Measurements from ENCODE around the gene UFD1.

Gene UFD1

DNA sequence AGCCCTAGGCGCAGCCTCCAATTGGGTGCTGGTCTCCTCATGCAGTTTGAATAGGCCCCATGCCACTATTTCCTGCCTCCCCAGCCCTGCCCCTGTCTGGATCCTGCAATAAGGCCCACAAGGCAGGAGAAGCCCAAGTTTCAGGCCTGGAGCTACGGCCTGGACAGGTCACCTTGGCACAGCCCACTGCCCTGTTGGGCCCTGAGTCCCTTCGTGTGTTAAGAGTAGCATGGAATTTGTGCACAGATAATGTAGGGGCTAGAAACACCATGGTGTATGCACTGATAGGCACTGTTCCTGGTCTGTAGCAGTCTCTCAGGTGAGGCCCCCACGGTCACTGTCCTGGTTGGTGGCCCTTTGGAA is 20.9 kb upstream of the UFD1 start:
- H3K27me3 ChIP-seq (ENCODE audit: control insufficient read depth, insufficient read depth, low read length), result no peaks in the 10 kb centered on the region
- H3K9me3 ChIP-seq (ENCODE audit: control insufficient read depth, low read length), result no peaks in the 10 kb centered on the region
- no peak overlapping the region for H3K9ac ChIP-seq (ENCODE audit: low read length)
- no peak overlapping the region for H3K4me3 ChIP-seq (ENCODE audit: low read length)
- no peaks in the 10 kb centered on the region for H3K4me1 ChIP-seq (ENCODE audit: control insufficient read depth, insufficient read depth, low read length)
- no peaks in the 10 kb centered on the region for H3K36me3 ChIP-seq (ENCODE audit: control insufficient read depth, insufficient read depth, low read length)

DNA sequence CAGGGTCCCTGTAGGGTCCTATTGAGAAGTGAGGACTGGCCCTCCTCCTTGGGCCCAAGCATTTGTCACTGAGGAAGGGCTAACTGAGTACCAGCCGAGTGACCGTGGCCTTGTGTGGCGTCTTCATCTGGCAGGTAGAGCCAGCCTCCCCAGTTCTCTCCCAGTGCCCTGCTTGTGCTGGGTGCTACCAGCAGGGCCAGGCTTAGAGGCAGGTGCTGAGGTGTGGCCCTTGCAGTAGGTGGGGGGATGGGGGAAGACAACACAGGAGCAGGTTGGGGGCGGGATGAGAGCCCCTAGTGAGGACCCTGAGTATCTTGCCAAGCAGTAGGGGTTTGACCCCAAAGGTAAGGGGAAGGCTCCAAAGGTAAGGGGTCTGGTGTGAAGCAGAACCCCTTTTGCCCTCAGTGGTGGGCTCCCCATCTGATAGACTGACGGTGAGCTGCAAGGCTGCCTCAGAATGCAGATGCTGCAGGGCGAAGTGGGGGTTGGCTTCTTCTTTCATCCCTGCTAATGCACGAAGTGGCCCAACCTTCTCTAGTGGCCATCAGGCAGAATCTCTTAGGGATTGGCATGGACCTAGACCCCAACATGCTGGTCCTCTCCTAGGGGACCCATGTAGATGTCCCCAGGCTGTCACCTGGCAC is 20.4 kb upstream of the UFD1 start:
- H3K36me3 ChIP-seq (ENCODE audit: control insufficient read depth, insufficient read depth, low read length), result no peaks in the 10 kb centered on the region

DNA sequence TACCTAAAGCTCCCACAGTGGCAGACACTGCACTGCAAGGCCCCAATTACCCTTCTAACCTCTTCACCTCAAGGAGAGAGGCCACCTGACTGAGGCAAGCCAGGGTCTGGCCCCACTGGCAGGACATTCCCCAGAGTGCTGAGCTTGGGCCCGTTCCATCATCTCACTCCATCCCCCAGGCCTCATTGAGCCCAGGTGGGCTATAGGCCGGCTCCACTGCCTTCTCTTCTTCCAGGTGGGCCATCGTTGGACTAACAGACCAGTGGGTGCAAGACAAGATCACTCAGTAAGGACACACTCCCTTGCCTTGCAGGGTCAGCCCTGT is 19.8 kb upstream of the UFD1 start:
- no peak overlapping the region for H3K9ac ChIP-seq (ENCODE audit: low read length)
- H3K4me1 ChIP-seq (ENCODE audit: control insufficient read depth, insufficient read depth, low read length), result no peaks in the 10 kb centered on the region
- H3K36me3 ChIP-seq (ENCODE audit: control insufficient read depth, insufficient read depth, low read length), result no peaks in the 10 kb centered on the region

More for the DNA sequence above, 20.4 kb upstream of the UFD1 start:
- H3K9me3 ChIP-seq (ENCODE audit: control insufficient read depth, low read length), result no peaks in the 10 kb centered on the region
- H3K9ac ChIP-seq (ENCODE audit: low read length), result no peak overlapping the region
- no peak overlapping the region for H3K4me3 ChIP-seq (ENCODE audit: low read length)
- no peaks in the 10 kb centered on the region for H3K27me3 ChIP-seq (ENCODE audit: control insufficient read depth, insufficient read depth, low read length)
- H3K4me1 ChIP-seq (ENCODE audit: control insufficient read depth, insufficient read depth, low read length), result no peaks in the 10 kb centered on the region

DNA sequence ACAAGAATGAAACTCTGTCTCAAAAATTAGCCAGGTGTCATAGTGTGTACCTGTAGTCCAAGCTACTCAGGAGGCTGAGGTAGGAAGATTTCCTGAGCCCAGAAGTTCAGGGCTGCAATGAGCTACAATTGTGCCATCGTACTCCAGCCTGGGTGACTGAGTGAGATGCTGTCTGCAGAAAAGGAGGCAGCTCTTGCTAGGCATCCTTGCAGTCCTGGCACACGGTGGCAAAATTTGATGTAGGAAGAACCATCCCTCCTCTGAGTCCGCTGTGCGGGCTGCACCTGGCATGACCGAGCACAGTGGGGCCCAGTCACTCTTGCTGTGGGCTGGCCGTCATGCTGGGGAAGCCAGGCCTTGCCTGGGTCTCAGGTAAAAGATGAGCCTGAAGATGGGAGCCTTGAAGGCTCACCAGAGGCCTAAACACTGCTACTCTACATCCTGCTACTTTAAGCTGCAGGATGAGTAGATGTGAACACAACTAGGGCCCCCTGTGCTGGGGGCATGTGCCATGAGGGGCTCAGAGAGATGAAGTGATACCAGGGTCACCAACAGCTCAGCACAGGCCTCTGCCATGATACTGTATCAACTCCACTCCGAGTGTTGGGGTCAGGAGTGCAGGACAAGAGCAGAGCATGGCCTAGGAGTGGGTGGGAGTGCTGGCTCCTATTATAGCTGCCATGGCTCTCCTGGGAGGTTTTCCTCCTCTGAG is 19.3 kb upstream of the UFD1 start:
- H3K9me3 ChIP-seq (ENCODE audit: control insufficient read depth, low read length), result no peaks in the 10 kb centered on the region
- no peaks in the 10 kb centered on the region for H3K27me3 ChIP-seq (ENCODE audit: control insufficient read depth, insufficient read depth, low read length)
- H3K4me3 ChIP-seq (ENCODE audit: low read length), result no peak overlapping the region
- no peak overlapping the region for H3K9ac ChIP-seq (ENCODE audit: low read length)
- H3K4me1 ChIP-seq (ENCODE audit: control insufficient read depth, insufficient read depth, low read length), result no peaks in the 10 kb centered on the region
- H3K36me3 ChIP-seq (ENCODE audit: control insufficient read depth, insufficient read depth, low read length), result no peaks in the 10 kb centered on the region

More for the DNA sequence above, 19.8 kb upstream of the UFD1 start:
- Histone ChIP-seq H3K4me3 (ENCODE audit: low read length) (no peak overlapping the region), H3K9me3 (ENCODE audit: control insufficient read depth, low read length) (no peaks in the 10 kb centered on the region), H3K27me3 (ENCODE audit: control insufficient read depth, insufficient read depth, low read length) (no peaks in the 10 kb centered on the region)

DNA sequence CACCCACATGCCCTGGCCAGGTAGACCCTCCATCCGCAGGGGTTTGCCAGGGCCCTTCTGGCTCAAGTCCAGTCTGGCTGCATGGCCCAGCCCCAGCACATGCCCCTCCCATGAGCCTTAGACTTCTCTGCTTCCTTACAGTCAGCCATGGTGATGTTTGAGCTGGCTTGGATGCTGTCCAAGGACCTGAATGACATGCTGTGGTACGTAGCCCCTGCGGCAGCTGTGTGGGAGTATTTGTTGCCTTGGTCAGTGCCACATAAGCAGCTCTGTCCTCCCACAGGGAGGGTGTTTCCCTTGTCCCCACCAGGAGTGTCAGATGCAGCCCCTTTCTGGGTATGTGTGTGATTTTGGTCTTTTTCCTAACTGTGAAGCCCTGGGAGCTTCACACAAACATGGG is 18.3 kb upstream of the UFD1 start:
- Histone ChIP-seq H3K9ac (ENCODE audit: low read length) (no peak overlapping the region), H3K27me3 (ENCODE audit: control insufficient read depth, insufficient read depth, low read length) (no peaks in the 10 kb centered on the region), H3K9me3 (ENCODE audit: control insufficient read depth, low read length) (no peaks in the 10 kb centered on the region), H3K4me1 (ENCODE audit: control insufficient read depth, insufficient read depth, low read length) (no peaks in the 10 kb centered on the region), H3K4me3 (ENCODE audit: low read length) (no peak overlapping the region), H3K36me3 (ENCODE audit: control insufficient read depth, insufficient read depth, low read length) (no peaks in the 10 kb centered on the region)

DNA sequence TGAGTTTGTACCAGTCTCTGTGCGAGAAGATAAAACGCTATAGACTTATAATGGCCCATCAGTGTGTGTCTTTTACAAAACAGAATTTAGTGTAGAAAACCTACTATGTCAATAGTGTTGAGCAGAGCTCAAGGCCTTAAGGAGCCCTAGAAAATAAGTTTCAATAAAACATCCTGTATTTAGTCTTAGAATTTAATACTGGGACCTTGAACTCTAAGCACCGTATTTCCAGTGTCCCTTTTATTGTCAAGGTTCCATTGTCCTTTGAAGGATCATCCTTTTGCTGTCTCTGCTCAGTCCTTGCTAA is 17.3 kb upstream of the UFD1 start:
- H3K4me3 ChIP-seq (ENCODE audit: low read length), result no peak overlapping the region
- H3K36me3 ChIP-seq (ENCODE audit: control insufficient read depth, insufficient read depth, low read length), result no peaks in the 10 kb centered on the region
- H3K9me3 ChIP-seq (ENCODE audit: control insufficient read depth, low read length), result no peaks in the 10 kb centered on the region
- H3K9ac ChIP-seq (ENCODE audit: low read length), result no peak overlapping the region
- no peaks in the 10 kb centered on the region for H3K27me3 ChIP-seq (ENCODE audit: control insufficient read depth, insufficient read depth, low read length)
- no peaks in the 10 kb centered on the region for H3K4me1 ChIP-seq (ENCODE audit: control insufficient read depth, insufficient read depth, low read length)

DNA sequence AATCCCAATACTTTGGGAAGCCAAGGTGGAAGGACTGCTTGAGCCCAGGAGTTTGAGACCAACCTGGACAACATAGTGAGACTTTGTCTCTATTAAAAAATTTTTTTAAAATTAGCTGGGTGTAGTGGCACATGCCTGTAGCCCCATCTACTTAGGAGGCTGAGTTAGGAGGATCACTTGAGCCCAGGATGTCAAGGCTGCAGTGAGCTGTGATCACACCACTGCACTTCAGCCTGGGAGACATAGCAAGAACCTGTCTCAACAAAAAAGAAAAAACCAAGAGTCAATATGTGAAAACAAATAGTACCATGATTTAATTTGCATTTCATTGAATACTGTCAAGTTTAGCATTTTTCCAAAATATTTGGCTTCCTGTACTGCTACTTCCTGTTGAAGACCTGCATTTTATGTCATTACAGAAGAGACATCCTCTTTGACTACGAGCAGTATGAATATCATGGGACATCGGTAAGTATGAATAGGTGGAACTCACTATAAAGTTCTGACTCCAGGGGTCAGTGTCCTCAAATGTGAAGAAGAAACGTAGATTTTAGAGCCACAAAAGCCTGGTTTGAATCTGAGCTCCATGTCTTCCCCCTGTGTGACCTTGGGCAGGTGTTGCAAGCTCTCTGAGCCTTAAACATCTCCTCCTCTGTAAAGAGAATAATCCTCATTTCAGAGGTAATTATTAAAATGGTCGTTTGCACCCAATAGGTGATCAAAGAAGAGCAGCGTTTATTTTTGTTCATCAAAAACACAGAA is 16.8 kb upstream of the UFD1 start:
- Histone ChIP-seq H3K27me3 (ENCODE audit: control insufficient read depth, insufficient read depth, low read length) (no peaks in the 10 kb centered on the region), H3K36me3 (ENCODE audit: control insufficient read depth, insufficient read depth, low read length) (no peaks in the 10 kb centered on the region), H3K9me3 (ENCODE audit: control insufficient read depth, low read length) (no peaks in the 10 kb centered on the region)

DNA sequence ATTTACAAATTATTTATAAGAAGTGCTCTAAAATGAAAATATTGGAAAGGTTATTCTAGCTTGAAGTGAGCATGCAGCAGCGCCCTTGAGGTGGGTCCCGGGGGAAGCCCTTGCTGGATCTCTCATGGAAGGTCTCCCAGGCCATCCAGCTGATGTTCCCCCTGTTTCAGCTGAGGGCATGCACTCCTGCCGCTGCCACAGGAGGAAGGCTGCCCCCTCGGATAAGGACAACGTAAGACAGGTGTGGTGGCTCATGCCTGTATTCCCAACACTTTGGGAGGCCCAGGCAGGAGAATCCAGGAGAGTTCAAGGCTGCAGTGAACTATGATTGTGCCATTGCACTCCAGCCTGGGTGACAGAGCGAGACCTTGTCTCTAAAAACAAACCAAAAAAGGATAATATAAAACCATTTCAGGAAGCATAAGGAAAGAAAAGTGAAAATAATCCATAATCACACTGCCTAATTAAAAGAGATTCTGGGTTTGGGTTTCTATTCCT is 15.7 kb upstream of the UFD1 start:
- Histone ChIP-seq H3K9me3 (ENCODE audit: control insufficient read depth, low read length) (no peaks in the 10 kb centered on the region), H3K9ac (ENCODE audit: low read length) (no peak overlapping the region), H3K36me3 (ENCODE audit: control insufficient read depth, insufficient read depth, low read length) (no peaks in the 10 kb centered on the region), H3K4me1 (ENCODE audit: control insufficient read depth, insufficient read depth, low read length) (no peaks in the 10 kb centered on the region), H3K27me3 (ENCODE audit: control insufficient read depth, insufficient read depth, low read length) (no peaks in the 10 kb centered on the region), H3K4me3 (ENCODE audit: low read length) (no peak overlapping the region)

More for the DNA sequence above, 16.8 kb upstream of the UFD1 start:
- Histone ChIP-seq H3K4me3 (ENCODE audit: low read length) (no peak overlapping the region), H3K9ac (ENCODE audit: low read length) (no peak overlapping the region), H3K4me1 (ENCODE audit: control insufficient read depth, insufficient read depth, low read length) (no peaks in the 10 kb centered on the region)

DNA sequence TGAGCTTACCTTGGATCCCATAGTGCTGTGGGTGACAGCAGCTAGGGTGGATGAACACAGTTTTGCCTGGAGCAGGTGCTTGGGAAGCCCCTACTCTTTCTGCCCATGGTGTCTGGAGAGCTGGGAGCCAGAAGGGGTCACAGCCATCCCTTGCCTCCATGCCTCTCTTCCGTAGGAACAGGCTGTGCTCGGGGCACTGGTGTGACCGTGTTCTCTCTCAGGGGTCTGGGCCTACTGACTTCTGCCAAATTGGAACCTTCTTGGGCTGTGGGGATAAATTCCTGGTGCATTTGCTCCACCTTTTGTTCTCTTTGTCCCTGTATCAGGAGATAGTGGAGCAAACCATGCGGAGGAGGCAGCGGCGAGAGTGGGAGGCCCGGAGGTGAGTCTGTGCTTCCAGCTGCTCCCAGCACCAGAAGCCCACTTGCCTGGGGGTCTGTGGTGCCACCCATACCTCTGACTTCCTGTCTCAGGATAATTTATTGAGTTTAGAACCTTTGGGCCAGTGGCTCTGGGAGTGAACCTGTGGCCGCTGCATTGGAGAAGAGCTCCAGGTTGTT is 15.1 kb upstream of the UFD1 start:
- Histone ChIP-seq H3K27me3 (ENCODE audit: control insufficient read depth, insufficient read depth, low read length) (no peaks in the 10 kb centered on the region), H3K36me3 (ENCODE audit: control insufficient read depth, insufficient read depth, low read length) (no peaks in the 10 kb centered on the region), H3K4me3 (ENCODE audit: low read length) (no peak overlapping the region), H3K4me1 (ENCODE audit: control insufficient read depth, insufficient read depth, low read length) (no peaks in the 10 kb centered on the region), H3K9ac (ENCODE audit: low read length) (no peak overlapping the region), H3K9me3 (ENCODE audit: control insufficient read depth, low read length) (no peaks in the 10 kb centered on the region)

DNA sequence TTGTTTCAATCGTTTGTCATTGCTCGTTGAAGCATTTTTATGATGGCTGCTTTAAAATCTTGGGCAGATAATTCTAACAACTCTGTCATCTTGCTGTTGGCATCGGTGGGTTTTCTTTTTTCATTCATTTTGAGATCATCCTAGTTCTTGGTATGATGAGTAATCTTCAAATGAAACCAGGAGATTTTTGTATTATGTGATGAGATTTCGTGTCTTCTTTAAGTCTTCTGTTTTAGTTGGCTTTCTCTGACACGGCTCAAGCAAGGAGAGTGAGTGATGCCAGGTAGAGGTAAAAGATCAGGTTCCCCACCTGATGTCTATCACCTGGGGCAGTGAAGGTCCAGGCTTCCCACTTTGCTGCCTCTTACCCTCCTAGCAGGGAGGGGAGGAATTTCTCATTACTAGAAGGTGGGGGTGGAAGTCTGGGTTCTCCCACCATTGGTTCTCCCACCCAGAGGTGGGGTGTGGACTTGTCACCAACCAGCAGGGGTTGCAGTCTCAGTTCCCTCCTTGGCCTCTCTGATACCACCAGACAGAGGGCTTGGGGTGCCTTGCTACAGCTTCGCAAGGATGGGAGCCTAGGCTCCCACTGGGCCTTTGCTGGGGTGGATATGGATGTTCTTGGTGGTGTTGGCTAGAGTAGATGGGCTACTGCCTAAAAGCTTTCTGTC is 13.6 kb upstream of the UFD1 start:
- H3K27me3 ChIP-seq (ENCODE audit: control insufficient read depth, insufficient read depth, low read length), result no peaks in the 10 kb centered on the region
- no peak overlapping the region for H3K4me3 ChIP-seq (ENCODE audit: low read length)
- no peaks in the 10 kb centered on the region for H3K4me1 ChIP-seq (ENCODE audit: control insufficient read depth, insufficient read depth, low read length)
- no peak overlapping the region for H3K9ac ChIP-seq (ENCODE audit: low read length)
- H3K9me3 ChIP-seq (ENCODE audit: control insufficient read depth, low read length), result no peaks in the 10 kb centered on the region
- H3K36me3 ChIP-seq (ENCODE audit: control insufficient read depth, insufficient read depth, low read length), result no peaks in the 10 kb centered on the region

DNA sequence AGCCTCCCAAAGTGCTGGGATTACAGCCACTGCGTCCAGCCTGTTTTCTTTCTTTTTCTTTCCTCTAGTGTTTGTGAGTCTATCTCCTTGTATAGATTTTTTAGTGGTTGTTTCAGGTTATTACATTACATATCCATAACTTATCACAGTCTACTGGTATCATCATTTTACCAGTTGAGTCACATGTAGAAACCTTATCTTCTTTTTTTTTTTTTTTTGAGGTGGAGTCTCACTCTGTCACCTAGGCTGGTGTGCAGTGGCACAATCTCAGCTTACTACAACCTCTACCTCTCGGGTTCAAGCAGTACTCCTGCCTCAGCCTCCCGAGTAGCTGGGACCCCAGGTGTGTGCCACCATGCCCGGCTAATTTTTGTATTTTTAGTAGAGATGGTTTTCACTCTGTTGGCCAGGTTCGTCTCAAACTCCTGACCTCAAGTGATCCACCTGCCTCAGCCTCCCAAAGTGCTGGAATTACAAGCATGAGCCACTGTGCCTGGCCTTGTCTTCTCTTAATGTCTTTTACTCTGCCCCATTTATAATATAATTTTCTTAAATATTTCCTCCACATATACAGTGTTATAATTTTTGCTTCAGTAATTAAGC is 11.7 kb upstream of the UFD1 start:
- no peaks in the 10 kb centered on the region for H3K27me3 ChIP-seq (ENCODE audit: control insufficient read depth, insufficient read depth, low read length)
- H3K9me3 ChIP-seq (ENCODE audit: control insufficient read depth, low read length), result no peaks in the 10 kb centered on the region
- no peak overlapping the region for H3K4me3 ChIP-seq (ENCODE audit: low read length)
- H3K4me1 ChIP-seq (ENCODE audit: control insufficient read depth, insufficient read depth, low read length), result no peaks in the 10 kb centered on the region
- H3K9ac ChIP-seq (ENCODE audit: low read length), result no peak overlapping the region
- no peaks in the 10 kb centered on the region for H3K36me3 ChIP-seq (ENCODE audit: control insufficient read depth, insufficient read depth, low read length)
